Jurkat, Clone E6-1 (cell line): ENCODE measurements around the gene SMIM28. TPM values are rescaled to one million over a fixed set of nuclear protein-coding genes. Genes with fewer than 3 reads are reported as not detected.
"Not testable (repeated sequence)": the region's sequence is repeated elsewhere in the genome, so short reads cannot be mapped to it uniquely, and the experiment has no call there.

Experiments
- DNase-seq: peaks from one replicate; pipeline ENCODE4 v3.0.0-alpha.2; 2011; ENCODE audit warnings: low read depth, low spot score
- H3K4me3 ChIP-seq: 2 replicates; pipeline ENCODE4 v1.5.1; 2011; ENCODE audit warnings: mild to moderate bottlenecking, low read length, control low read depth, moderate library complexity
- polyA plus RNA-seq: library from polyadenylated mRNA; unstranded; fragments of >200 nt; gene quantifications from one replicate; pipeline ENCODE4 v1.2.1, GENCODE V29; 2012; ENCODE audit warnings: missing spikeins; ENCODE audit not compliant: insufficient read length, insufficient read depth

SMIM28 gene
- polyA plus RNA-seq = not detected

GRCh38 chr6:138377844-138378243 is at the start of gene SMIM28:
Gene SMIM28, plus strand, starts transcription at chr6:138377905. Its CDS starts 168 bp downstream, at chr6:138378073.
- no peak for DNase-seq

GRCh38 chr6:138328210-138328609 is 49.5 kb upstream of the SMIM28 start:
- no peak for DNase-seq
- no peak overlapping the region for H3K4me3 ChIP-seq

More at GRCh38 chr6:138377844-138378243, at the start of gene SMIM28:
- no peak within 1 kb of the TSS for H3K4me3 ChIP-seq

GRCh38 chr6:138330763-138331162 is 46.9 kb upstream of the SMIM28 start:
- no peak overlapping the region for H3K4me3 ChIP-seq
- DNase-seq = no peak

GRCh38 chr6:138331444-138331843 is 46.3 kb upstream of the SMIM28 start:
- DNase-seq = no peak
- H3K4me3 ChIP-seq = no peak overlapping the region

- H3K4me3 ChIP-seq = no peak overlapping the region
- no peak for DNase-seq
These were observed 45.7 kb upstream of the SMIM28 start for GRCh38 chr6:138331984-138332383.

GRCh38 chr6:138334000-138334399 is 43.7 kb upstream of the SMIM28 start:
- no peak for DNase-seq
- no peak overlapping the region for H3K4me3 ChIP-seq

GRCh38 chr6:138334963-138335362 is 42.7 kb upstream of the SMIM28 start:
- DNase-seq = no peak
- H3K4me3 ChIP-seq = no peak overlapping the region

GRCh38 chr6:138336221-138336620 is 41.5 kb upstream of the SMIM28 start:
- no peak for DNase-seq
- no peak overlapping the region for H3K4me3 ChIP-seq

- no peak overlapping the region for H3K4me3 ChIP-seq
- no peak for DNase-seq
These were observed 40.6 kb upstream of the SMIM28 start for GRCh38 chr6:138337076-138337475.

- no peak for DNase-seq
- no peak overlapping the region for H3K4me3 ChIP-seq
These were observed 38.7 kb upstream of the SMIM28 start for GRCh38 chr6:138339024-138339423.

- no peak overlapping the region for H3K4me3 ChIP-seq
- no peak for DNase-seq
These were observed 36.5 kb upstream of the SMIM28 start for GRCh38 chr6:138341176-138341575.

- H3K4me3 ChIP-seq = no peak overlapping the region
- no peak for DNase-seq
These were observed 34.6 kb upstream of the SMIM28 start for GRCh38 chr6:138343112-138343511.

- no peak for DNase-seq
- no peak overlapping the region for H3K4me3 ChIP-seq
These were observed 32.0 kb upstream of the SMIM28 start for GRCh38 chr6:138345565-138346285.

- DNase-seq = no peak
These were observed 31.2 kb upstream of the SMIM28 start for GRCh38 chr6:138346302-138347195.

GRCh38 chr6:138347864-138348263 is 29.8 kb upstream of the SMIM28 start:
- no peak for DNase-seq
- H3K4me3 ChIP-seq = no peak overlapping the region

More at GRCh38 chr6:138346302-138347195, 31.2 kb upstream of the SMIM28 start:
- no peak overlapping the region for H3K4me3 ChIP-seq

GRCh38 chr6:138349891-138350290 is 27.8 kb upstream of the SMIM28 start:
- no peak for DNase-seq
- H3K4me3 ChIP-seq = no peak overlapping the region

GRCh38 chr6:138357928-138358327 is 19.8 kb upstream of the SMIM28 start:
- no peak for DNase-seq
- H3K4me3 ChIP-seq = no peak overlapping the region

- not testable (repeated sequence) for H3K4me3 ChIP-seq, DNase-seq
These were observed 9.0 kb upstream of the SMIM28 start for GRCh38 chr6:138368684-138369083.

GRCh38 chr6:138370631-138371451 is 6.9 kb upstream of the SMIM28 start:
- DNase-seq = no peak
- no peak overlapping the region for H3K4me3 ChIP-seq

- no peak for DNase-seq
- no peak overlapping the region for H3K4me3 ChIP-seq
These were observed 6.3 kb upstream of the SMIM28 start for GRCh38 chr6:138371452-138371711.
